NCI-H69 (cell line): ENCODE data around the gene TMEM8B.
"Not testable (repeated sequence)": the region's sequence is repeated elsewhere in the genome, so short reads cannot be mapped to it uniquely, and the experiment has no call there.

Source experiments
- DNase-seq: peaks from one replicate; lab custom pipeline; 2025; lab: John Stamatoyannopoulos, UW

TMEM8B gene

DNA sequence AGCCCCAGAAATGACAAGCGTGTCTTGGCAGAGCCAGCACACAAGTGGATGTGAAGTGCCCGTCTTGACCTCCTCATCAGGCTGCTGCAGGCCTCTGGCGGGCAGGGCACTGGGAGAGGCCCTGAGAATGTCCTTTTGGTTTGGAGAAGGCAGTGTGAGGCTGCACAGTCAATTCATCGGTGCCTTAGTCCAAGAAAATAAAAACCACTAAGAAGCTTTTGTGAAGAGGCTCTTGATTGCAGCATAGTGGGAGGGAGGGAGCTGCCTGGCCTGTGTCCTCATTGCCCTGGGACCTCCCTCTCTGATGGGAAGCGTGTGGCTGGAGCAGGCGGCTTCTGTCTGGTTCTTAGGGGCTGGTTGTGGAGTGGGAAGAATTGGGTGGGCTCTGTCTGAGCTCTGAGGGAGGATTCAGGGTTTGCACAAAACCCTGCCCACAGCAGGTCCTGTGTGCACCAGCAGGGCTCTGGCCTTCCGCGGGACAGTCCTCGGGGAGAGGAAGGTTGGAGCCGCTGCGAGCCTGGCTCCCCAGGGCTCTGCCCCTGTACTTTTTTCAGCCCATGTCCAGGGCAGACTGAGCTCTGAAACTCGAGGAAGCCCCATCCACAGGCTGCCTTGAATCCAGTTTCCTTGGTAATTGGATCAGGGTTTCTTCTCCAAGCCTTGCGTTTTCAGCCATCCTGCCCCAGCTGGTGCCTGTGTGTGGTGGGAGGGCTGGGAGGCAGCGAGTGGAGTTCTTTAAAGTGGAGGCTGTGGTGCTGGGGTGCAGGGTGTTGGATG is 78.1 kb downstream of the TMEM8B start:
- DNase-seq = no peak

DNA sequence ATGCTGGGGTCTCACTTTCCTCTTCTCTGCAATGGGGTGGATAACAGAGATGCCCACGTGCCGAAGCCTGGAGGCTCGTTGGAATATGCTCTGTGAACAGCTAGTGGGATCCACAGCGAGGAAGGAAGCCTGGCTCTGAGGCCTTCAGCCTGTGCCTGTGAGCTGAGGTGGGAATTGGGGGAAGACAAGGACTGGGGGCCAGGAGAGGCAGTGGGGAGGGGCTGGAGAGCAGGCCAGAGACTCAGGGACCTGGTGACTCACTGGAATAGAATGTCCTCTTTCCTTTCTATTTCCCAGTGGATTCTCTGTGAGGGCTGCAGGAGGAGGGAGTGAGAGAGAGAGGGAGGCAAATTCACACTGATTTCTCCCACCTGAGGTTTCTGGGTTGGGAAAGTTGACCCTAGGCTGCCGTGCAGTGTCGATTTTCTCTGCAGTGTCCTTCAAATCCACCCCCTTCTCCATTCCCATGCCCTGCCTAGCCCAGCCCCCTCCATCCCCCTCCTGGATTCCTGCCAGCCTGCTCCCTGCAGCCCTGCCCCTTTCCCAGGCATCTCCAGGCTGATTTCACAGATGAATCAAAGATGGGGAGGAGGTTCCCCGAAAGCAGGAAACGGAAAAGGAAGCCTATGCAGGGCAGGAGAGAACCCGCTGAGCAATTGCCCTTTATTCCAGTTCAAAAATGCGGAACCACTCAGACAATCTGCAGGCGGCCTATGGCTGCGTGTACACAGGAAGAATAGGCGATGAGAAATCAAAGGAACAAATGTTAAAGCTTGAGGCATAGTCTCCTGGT is 78.9 kb downstream of the TMEM8B start:
- DNase-seq = peak; percentile 55

DNA sequence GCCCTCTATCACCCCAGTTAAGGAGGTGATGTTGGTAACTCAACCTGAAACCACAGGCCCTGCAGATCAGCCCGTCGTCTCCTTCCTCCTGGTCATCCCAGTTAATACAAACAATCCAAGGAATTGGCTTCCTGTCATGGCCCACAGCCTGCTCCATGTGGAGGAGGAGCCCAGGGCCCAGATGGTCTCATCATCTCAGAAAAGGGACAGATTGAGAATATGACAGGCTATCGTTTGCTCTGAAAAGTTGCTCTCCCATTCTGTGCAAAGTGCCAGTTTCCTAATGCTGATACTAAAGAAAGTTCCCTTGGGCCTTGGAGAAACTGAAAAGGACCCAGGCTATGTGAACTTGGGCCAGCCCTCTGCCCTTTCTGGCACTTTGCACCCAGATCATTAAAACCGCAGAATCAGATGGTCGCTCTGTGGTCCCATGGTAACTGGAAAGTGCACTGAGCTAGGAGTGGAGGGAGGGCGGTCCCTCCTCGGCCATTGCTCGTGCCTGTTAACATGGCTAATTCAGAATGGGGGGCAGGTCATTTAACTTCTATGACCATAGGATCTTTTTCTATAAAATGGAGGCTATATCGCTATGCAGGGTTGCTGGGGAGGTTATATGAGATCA is 79.6 kb downstream of the TMEM8B start:
- DNase-seq = peak; percentile 32

DNA sequence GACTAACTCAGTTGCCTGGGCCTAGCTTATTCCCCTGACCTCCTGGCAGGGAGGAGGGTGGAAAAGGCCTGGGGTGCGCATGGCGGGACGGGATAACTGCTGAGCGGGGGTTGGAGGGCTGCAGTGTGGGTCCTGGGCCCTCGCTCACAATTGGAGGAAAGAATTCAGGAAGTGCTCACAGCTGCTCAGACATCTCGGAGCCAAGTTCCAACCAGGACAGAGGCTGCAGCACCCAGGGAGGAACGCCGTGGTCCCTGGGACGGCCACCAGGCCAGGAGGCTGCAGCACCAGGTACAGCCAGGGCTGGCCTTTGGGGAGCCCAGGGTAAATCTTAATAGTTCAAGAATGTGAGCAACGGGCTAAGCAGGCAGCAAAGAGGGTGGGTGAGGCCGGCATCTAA is 80.2 kb downstream of the TMEM8B start, which contains the start of gene SPAAR:
Gene SPAAR, plus strand, starts transcription at position 217 of the 400 bp plus-strand sequence. CDS start 974 bp downstream, outside the sequence.
- DNase-seq = no peak

DNA sequence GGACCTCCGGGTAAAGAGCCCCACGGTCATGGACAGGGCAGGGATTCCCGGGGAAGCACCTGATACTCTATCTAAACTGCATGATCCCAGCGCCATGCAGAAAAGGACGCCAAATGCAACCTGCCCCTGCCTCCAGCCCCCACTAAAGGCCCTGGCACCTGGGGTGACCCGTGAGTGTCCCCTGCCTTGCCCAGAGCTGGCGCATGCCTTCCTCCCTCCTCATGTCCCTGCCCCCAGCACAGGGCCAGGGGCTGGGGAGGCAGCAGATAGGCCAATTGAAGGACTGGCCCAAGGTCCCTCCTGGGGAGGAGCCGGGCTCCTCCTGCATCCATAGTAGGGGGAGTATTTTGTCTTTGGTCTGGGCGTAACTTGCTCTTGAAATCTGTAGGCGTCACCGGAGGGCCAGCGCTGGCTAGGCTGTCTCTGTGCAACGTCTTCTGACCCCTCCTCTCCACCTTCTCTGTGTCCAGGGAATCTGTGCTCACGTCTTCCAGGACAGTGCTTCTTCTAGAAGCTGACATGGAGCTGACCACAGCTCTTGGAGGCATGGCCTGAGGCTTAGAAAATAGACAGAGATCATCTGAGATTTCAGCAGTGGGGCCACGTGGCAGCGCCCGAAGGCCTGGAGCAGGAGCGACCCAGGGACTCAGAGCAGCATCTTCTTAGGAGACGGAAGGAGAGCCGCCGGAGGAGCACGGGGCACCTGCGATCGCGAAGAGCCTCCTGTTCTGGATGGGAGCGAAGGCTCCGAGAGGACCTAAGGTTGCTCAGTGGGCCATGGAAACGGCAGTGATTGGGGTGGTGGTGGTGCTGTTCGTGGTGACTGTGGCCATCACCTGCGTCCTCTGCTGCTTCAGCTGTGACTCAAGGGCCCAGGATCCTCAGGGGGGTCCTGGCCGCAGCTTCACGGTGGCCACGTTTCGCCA is 80.9 kb downstream of the TMEM8B start:
- DNase-seq = no peak

DNA sequence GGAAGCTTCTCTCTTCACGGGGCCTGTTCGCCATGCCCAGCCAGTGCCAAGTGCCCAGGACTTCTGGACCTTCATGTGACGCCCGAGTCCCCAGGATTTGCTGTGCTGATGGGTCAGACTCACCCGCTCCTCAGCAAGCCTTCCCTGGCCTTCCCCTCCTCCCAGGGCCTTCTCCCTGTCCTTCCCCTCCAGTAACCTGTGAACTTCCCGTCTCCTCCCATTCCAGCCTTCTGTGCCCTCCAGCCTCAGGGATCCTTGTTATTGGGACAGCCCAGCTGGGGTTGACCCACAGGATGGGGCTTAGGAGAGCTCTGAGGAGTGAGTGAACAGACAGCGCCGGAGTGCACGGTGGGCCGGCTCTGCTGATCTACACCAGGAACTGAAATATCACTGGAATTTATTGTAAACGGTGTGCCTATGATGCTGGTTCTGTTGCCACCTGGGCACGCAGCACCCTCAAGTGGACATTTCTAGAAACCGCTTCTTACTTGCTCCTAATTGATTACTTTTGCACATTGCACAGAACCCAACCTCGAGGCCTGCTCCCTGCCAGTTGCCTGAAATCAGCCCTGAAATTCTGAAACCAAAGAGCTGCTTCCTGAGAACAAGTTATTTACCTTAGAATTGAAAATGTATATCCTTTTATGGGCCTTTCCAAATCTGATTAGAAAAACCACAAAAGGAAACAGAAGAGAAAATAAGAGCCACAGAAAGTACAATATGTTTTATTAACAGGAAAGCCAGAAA is 81.8 kb downstream of the TMEM8B start:
- DNase-seq = peak; percentile 56

DNA sequence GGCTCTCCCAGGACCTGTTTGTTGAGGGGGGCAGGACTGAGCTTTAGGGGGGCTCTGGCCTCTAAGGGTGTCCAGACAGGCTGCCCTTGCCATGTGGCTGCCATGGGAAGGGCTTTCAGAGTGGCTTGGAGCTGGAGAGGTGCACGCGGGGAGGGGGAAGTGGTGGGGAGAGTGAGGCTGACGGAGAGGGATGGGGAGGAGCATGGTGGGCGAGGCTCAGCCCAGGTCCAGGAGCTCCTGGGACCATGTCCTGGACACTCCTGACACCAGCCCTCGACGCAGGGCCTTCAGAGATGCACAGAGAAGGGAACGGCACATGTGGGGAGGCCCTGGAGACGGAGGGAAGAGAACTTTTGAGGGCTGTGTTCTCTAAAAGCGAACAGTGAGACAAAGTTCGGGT is 82.7 kb downstream of the TMEM8B start:
- DNase-seq = no peak

DNA sequence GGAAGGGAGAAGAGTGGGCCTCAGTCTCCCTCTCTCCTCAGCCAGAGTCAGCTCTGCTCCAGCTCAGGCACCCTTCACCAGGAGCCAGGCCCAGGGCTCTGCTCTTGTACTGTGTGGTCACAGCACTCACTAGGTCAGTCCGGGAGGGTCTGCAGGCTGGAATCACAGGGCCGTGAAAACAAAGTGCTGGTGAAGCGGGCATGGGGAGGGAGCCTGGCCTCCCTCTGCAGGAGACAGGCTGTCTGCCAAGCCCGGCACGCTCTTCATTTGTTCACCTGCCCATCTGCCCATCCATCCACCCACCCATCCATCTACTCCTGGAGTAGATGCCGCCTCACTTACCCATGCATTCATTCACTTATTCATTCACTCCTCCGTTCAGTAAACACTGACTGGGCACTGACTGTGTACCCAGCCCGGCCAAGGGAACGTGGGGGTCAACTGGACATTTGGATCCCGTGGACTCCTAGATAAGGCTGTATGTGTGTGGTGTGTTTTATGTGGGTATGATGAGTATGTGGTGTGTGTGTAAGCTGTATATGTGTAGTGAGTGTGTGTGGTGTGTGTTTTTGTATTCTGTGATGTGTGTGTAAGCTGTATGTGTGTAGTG is 83.9 kb downstream of the TMEM8B start:
- no peak for DNase-seq

DNA sequence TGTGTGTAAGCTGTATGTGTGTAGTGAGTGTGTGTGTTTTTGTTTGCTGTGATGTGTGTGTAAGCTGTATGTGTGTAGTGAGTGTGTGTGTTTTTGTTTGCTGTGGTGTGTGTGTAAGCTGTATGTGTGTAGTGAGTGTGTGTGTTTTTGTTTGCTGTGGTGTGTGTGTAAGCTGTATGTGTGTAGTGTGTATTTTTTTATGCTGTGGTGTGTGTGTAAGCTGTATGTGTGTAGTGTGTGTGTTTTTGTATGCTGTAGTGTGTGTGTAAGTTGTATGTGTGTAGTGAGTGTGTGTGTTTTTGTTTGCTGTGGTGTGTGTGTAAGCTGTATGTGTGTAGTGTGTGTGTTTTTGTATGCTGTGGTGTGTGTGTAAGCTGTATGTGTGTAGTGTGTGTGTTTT is 84.4 kb downstream of the TMEM8B start:
- DNase-seq = not testable (repeated sequence)

DNA sequence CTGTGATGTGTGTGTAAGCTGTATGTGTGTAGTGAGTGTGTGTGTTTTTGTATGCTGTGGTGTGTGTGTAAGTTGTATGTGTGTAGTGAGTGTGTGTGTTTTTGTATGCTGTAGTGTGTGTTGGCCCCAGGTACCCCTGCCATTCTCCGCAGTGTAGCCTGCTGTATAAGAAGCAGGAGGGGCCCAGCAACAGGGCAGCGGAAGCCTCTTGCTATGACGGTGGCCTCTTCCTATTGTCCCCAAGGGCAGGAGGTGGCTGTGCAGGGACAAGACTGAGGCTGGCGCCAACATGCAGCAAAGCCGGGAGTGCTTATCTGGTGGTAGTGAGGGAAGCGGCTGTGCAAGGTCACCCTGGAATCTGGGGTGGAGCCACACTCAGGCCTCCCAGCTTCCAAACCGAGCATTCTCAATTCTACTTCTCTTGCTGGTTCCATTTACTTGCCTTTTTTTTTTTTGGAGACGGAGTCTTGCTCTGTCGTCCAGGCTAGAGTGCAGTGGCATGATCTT is 85.3 kb downstream of the TMEM8B start:
- DNase-seq = no peak
